IPS DF 6.9 (cell line): ENCODE data around the gene FAT3.

ENCODE experiments used
- DNase-seq: peaks from one replicate; pipeline ENCODE4 v3.0.0-alpha.2; 2013; ENCODE audit warnings: low read depth, low spot score
- H3K27ac ChIP-seq: one replicate; pipeline ENCODE4 v1.5.1; 2013; ENCODE audit warnings: low read length, control low read depth
- H3K27me3 ChIP-seq: 2 replicates; pipeline ENCODE4 v1.6.1; 2013; ENCODE audit warnings: mild to moderate bottlenecking, low read length; ENCODE audit not compliant: control insufficient read depth, insufficient read depth
- H3K36me3 ChIP-seq: 2 replicates; pipeline ENCODE4 v1.6.1; 2013; ENCODE audit warnings: low read length; ENCODE audit not compliant: control insufficient read depth, insufficient read depth
- H3K4me1 ChIP-seq: 2 replicates; pipeline ENCODE4 v1.6.1; 2013; ENCODE audit warnings: low read length; ENCODE audit not compliant: control insufficient read depth, insufficient read depth
- H3K4me3 ChIP-seq: 2 replicates; pipeline ENCODE4 v1.5.1; 2013; ENCODE audit warnings: mild to moderate bottlenecking, low read length
- H3K9me3 ChIP-seq: 2 replicates; pipeline ENCODE4 v1.6.1; 2013; ENCODE audit warnings: low read length, inconsistent platforms; ENCODE audit not compliant: control insufficient read depth, insufficient read depth
- WGBS: extraction: QIAGEN DNeasy Blood & Tissue Kit; methylation state at CpG from one replicate; pipeline ENCODE4 v1.1.7; 2013; ENCODE audit warnings: mixed read lengths, missing lambda C conversion rate; ENCODE audit not compliant: insufficient read length, insufficient coverage; 5-methylcytosine and 5-hydroxymethylcytosine counted together

The FAT3 gene

GRCh38 chr11:92227959-92228935 is 3.6 kb downstream of the FAT3 start:
- Histone ChIP-seq H3K27ac (no peak overlapping the region), H3K4me1 (peaks cover 2% of the 10 kb centered on the region), H3K27me3 (no peaks in the 10 kb centered on the region; the same call in 1 of the 2 replicates), H3K9me3 (no peaks in the 10 kb centered on the region), H3K4me3 (no peak overlapping the region), H3K36me3 (no peaks in the 10 kb centered on the region)
- WGBS, result no CpG with 5 or more reads among the region's 6 CpGs
- DNase-seq, result no peak

- Histone ChIP-seq H3K4me1 (peaks cover 3% of the 10 kb centered on the region; the same call in 1 of the 2 replicates), H3K27ac (no peak overlapping the region), H3K27me3 (no peaks in the 10 kb centered on the region), H3K4me3 (no peak overlapping the region), H3K36me3 (no peaks in the 10 kb centered on the region), H3K9me3 (no peaks in the 10 kb centered on the region)
- no peak for DNase-seq
- WGBS, result no CpG with 5 or more reads among the region's 1 CpG
Observed at GRCh38 chr11:92236856-92237255, 12.2 kb downstream of the FAT3 start.

GRCh38 chr11:92240916-92241315 is 16.3 kb downstream of the FAT3 start:
- WGBS, result no CpG with 5 or more reads among the region's 1 CpG
- peaks cover 4% of the 10 kb centered on the region; the same call in 1 of the 2 replicates for H3K4me1 ChIP-seq
- no peaks in the 10 kb centered on the region for H3K36me3 ChIP-seq
- H3K27me3 ChIP-seq, result no peaks in the 10 kb centered on the region
- no peak for DNase-seq
- no peak overlapping the region for H3K4me3 ChIP-seq
- no peak overlapping the region for H3K27ac ChIP-seq
- H3K9me3 ChIP-seq, result no peaks in the 10 kb centered on the region

- Histone ChIP-seq H3K27ac (no peak overlapping the region), H3K4me3 (no peak overlapping the region), H3K4me1 (peaks cover 4% of the 10 kb centered on the region; the same call in 1 of the 2 replicates), H3K27me3 (no peaks in the 10 kb centered on the region), H3K36me3 (no peaks in the 10 kb centered on the region), H3K9me3 (no peaks in the 10 kb centered on the region)
- WGBS, result no CpG with 5 or more reads among the region's 5 CpGs
- DNase-seq, result no peak
Observed at GRCh38 chr11:92245700-92246271, 21.2 kb downstream of the FAT3 start.

- H3K9me3 ChIP-seq, result no peaks in the 10 kb centered on the region
Observed at GRCh38 chr11:92246630-92247029, 22.0 kb downstream of the FAT3 start.

GRCh38 chr11:92249156-92249753 is 24.6 kb downstream of the FAT3 start:
- WGBS, result no CpG with 5 or more reads among the region's 7 CpGs
- H3K36me3 ChIP-seq, result no peaks in the 10 kb centered on the region
- H3K4me1 ChIP-seq, result peaks cover 9% of the 10 kb centered on the region
- DNase-seq, result no peak
- H3K9me3 ChIP-seq, result no peaks in the 10 kb centered on the region
- H3K27me3 ChIP-seq, result no peaks in the 10 kb centered on the region
- H3K4me3 ChIP-seq, result no peak overlapping the region
- H3K27ac ChIP-seq, result no peak overlapping the region

More at GRCh38 chr11:92246630-92247029, 22.0 kb downstream of the FAT3 start:
- Histone ChIP-seq H3K27ac (no peak overlapping the region), H3K4me3 (no peak overlapping the region), H3K4me1 (peaks cover 4% of the 10 kb centered on the region; the same call in 1 of the 2 replicates), H3K27me3 (no peaks in the 10 kb centered on the region), H3K36me3 (no peaks in the 10 kb centered on the region)
- DNase-seq, result no peak

GRCh38 chr11:92251980-92252379 is 27.4 kb downstream of the FAT3 start:
- H3K4me1 ChIP-seq, result peaks cover 6% of the 10 kb centered on the region
- no peaks in the 10 kb centered on the region for H3K9me3 ChIP-seq
- no peaks in the 10 kb centered on the region for H3K27me3 ChIP-seq
- DNase-seq, result no peak
- no peaks in the 10 kb centered on the region for H3K36me3 ChIP-seq
- no peak overlapping the region for H3K4me3 ChIP-seq
- WGBS, result no CpG with 5 or more reads among the region's 1 CpG
- H3K27ac ChIP-seq, result no peak overlapping the region

GRCh38 chr11:92253421-92253820 is 28.8 kb downstream of the FAT3 start:
- no peak overlapping the region for H3K4me3 ChIP-seq
- DNase-seq, result no peak
- no peak overlapping the region for H3K27ac ChIP-seq
- WGBS, result no CpG with 5 or more reads among the region's 1 CpG
- no peaks in the 10 kb centered on the region for H3K36me3 ChIP-seq
- H3K4me1 ChIP-seq, result peaks cover 6% of the 10 kb centered on the region
- no peaks in the 10 kb centered on the region for H3K9me3 ChIP-seq
- H3K27me3 ChIP-seq, result no peaks in the 10 kb centered on the region

GRCh38 chr11:92253945-92254344 is 29.3 kb downstream of the FAT3 start:
- H3K9me3 ChIP-seq, result no peaks in the 10 kb centered on the region
- H3K4me1 ChIP-seq, result peaks cover 6% of the 10 kb centered on the region
- DNase-seq, result no peak
- H3K36me3 ChIP-seq, result no peaks in the 10 kb centered on the region
- no peak overlapping the region for H3K4me3 ChIP-seq
- no peaks in the 10 kb centered on the region for H3K27me3 ChIP-seq
- no peak overlapping the region for H3K27ac ChIP-seq
- no CpG with 5 or more reads among the region's 4 CpGs for WGBS

GRCh38 chr11:92257536-92257935 is 32.9 kb downstream of the FAT3 start:
- no peak overlapping the region for H3K27ac ChIP-seq
- DNase-seq, result no peak
- H3K36me3 ChIP-seq, result no peaks in the 10 kb centered on the region
- WGBS, result no CpG with 5 or more reads among the region's 4 CpGs
- no peaks in the 10 kb centered on the region for H3K9me3 ChIP-seq
- H3K27me3 ChIP-seq, result no peaks in the 10 kb centered on the region
- H3K4me3 ChIP-seq, result no peak overlapping the region
- peaks cover 6% of the 10 kb centered on the region for H3K4me1 ChIP-seq
